ENCODE data around the gene NPM3. TPM values are rescaled to one million over a fixed set of nuclear protein-coding genes. Genes with fewer than 3 reads are reported as not detected.

NPM3 gene
- total and polyA plus RNA-seq, 2 of the 4 experiments (the other 2 are of a cell fraction), result 84.1 to 112 TPM

DNA sequence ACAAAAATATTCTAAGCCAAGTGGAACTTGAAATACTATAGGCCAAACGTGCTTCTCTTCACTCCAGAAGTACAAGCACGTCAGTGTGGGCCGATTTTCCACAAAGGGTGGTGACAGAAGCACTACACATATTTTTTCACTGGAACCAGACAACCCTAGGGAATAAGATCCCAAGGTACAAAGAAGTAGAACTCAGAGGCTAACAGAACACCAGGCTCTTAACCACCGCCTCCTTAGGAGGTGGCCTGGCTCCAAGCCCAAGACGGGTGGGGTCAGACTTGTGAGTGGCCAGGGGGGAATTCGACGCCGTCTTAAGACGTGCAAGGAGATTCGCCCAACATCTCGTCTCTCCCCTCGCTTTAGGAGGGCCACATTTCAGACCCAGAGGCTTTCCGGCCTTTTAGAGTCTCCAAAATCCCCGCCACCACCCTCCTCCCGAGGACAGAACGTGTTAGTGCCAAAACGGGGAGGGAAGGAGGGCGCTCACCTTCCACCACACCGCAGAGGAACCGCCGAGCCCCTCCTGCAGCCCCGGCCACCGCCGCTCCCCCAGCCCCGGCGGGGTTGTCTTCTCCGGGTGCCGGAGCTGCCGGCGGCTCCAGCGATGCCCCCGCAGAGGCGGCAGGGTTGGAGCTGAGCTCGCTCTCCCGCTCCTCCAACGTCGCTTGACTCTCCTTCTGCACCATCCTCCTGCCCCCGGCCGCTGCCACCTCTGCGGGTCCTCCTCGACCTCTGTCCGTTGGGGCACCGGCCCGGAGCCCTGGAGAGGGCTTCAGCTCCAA is 34.3 kb upstream of the NPM3 start:
- Histone ChIP-seq H3K9me1 (ENCODE audit: insufficient read depth, low read length) (peaks cover 10% of the 10 kb centered on the region; the same call in 1 of the 2 replicates), H3K4ac (ENCODE audit: low read depth, low read length) (peak overlapping the region; percentile 97), H2AK5ac (ENCODE audit: low read depth, low read length) (peak overlapping the region; percentile 21), H3K36me3 (ENCODE audit: control insufficient read depth, insufficient read depth, low read length) (peaks cover 2% of the 10 kb centered on the region), H3K14ac (replicated peaks; ENCODE audit: low read depth, low read length) (peak overlapping the region; percentile 89), H3K4me3 (ENCODE audit: insufficient read depth, low read depth, low read length) (peak overlapping the region; percentile 70), H3K9ac (ENCODE audit: low read depth, low read length) (peak overlapping the region; percentile 95), H3K56ac (ENCODE audit: extremely low read depth, insufficient read depth, low read length) (peak overlapping the region; percentile 65), H3K27me3 (ENCODE audit: control insufficient read depth, insufficient read depth, low read length) (no peaks in the 10 kb centered on the region), H3K18ac (ENCODE audit: low read depth, low read length) (no peak overlapping the region; the same call in 1 of the 2 replicates), H2AFZ (replicated peaks; ENCODE audit: low read length, poor library complexity) (peak overlapping the region; percentile 78), H4K91ac (ENCODE audit: insufficient read depth, low read depth, low read length) (peak overlapping the region; percentile 97; the same call in 1 of the 2 replicates), H2BK5ac (ENCODE audit: low read depth, low read length, poor library complexity, severe bottlenecking) (peak overlapping the region; percentile 83), H4K5ac (ENCODE audit: low read depth, low read length) (peak overlapping the region; percentile 38; the same call in 1 of the 2 replicates), H4K8ac (ENCODE audit: low read depth in 2 of 2, low read length in 2 of 2) (peak overlapping the region; percentile 18 to 49; a peak in 1 of 4 replicates), H2BK120ac (ENCODE audit: low read depth, low read length) (no peak overlapping the region), H2AK9ac (replicated peaks; ENCODE audit: low read depth, low read length, poor library complexity) (peak overlapping the region; percentile 100), H3K4me2 (ENCODE audit: low read depth, low read length) (peak overlapping the region; percentile 90), H3K23ac (ENCODE audit: low read depth, low read length) (peak overlapping the region; percentile 64), H3K79me1 (ENCODE audit: low read depth in 1 of 2, low read length in 2 of 2) (peaks cover 0 to 18% of the 10 kb centered on the region in 2 experiments; a peak in 3 of 4 replicates), H3K27ac (ENCODE audit: insufficient read depth, low read length) (peak overlapping the region; percentile 90), H3K9me3 (ENCODE audit: control insufficient read depth, insufficient read depth, low read length) (no peaks in the 10 kb centered on the region), H2BK15ac (ENCODE audit: low read depth, low read length) (no peak overlapping the region), H3K4me1 (ENCODE audit: control insufficient read depth, insufficient read depth, low read length) (peaks cover 6% of the 10 kb centered on the region), H4K20me1 (ENCODE audit: insufficient read depth, low read length) (peaks cover 56% of the 10 kb centered on the region), H2BK20ac (ENCODE audit: low read depth, low read length) (no peak overlapping the region)
- dilution Hi-C loops (cut with HindIII; ENCODE audit: low sequenced_read_pairs, unreplicated experiment), result no loop called here
- TF ChIP-seq MAFK (IDR thresholded peaks at IDR 0.05; ENCODE audit: low read depth, low read length) (no peak), RAD21 (IDR thresholded peaks at IDR 0.05; ENCODE audit: low read length) (no peak), CHD1 (IDR thresholded peaks at IDR 0.05; ENCODE audit: low read depth, low read length) (no peak), MXI1 (IDR thresholded peaks at IDR 0.05; ENCODE audit: borderline replicate concordance, low read depth, low read length) (peak; percentile 63; the same call in 1 of the 2 replicates), RFX5 (IDR thresholded peaks at IDR 0.05; ENCODE audit: low read depth, low read length) (no peak), FOS (IDR thresholded peaks at IDR 0.05; ENCODE audit: low read depth, low read length) (no peak), NFE2L2 (IDR thresholded peaks at IDR 0.05; ENCODE audit: low read depth, low read length) (no peak), POLR2A (IDR thresholded peaks at IDR 0.05; ENCODE audit: low read depth, low read length) (peak; percentile 37; the same call in 1 of the 2 replicates), MAZ (IDR thresholded peaks at IDR 0.05; ENCODE audit: borderline replicate concordance, low read depth, low read length) (peak; percentile 79; the same call in 1 of the 2 replicates)
- TF ChIP-seq, protein P1, sequence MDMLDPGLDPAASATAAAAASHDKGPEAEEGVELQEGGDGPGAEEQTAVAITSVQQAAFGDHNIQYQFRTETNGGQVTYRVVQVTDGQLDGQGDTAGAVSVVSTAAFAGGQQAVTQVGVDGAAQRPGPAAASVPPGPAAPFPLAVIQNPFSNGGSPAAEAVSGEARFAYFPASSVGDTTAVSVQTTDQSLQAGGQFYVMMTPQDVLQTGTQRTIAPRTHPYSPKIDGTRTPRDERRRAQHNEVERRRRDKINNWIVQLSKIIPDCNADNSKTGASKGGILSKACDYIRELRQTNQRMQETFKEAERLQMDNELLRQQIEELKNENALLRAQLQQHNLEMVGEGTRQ (IDR thresholded peaks at IDR 0.05; ENCODE audit: low read depth, low read length), result no peak
- TF ChIP-seq, protein P2, sequence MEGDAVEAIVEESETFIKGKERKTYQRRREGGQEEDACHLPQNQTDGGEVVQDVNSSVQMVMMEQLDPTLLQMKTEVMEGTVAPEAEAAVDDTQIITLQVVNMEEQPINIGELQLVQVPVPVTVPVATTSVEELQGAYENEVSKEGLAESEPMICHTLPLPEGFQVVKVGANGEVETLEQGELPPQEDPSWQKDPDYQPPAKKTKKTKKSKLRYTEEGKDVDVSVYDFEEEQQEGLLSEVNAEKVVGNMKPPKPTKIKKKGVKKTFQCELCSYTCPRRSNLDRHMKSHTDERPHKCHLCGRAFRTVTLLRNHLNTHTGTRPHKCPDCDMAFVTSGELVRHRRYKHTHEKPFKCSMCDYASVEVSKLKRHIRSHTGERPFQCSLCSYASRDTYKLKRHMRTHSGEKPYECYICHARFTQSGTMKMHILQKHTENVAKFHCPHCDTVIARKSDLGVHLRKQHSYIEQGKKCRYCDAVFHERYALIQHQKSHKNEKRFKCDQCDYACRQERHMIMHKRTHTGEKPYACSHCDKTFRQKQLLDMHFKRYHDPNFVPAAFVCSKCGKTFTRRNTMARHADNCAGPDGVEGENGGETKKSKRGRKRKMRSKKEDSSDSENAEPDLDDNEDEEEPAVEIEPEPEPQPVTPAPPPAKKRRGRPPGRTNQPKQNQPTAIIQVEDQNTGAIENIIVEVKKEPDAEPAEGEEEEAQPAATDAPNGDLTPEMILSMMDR (conservative IDR thresholded peaks at IDR 0.05; ENCODE audit: low read depth, low read length), result no peak
- intact Hi-C loops (cut with micrococcal nuclease), result no loop called here
- in situ Hi-C loops (cut with MboI; ENCODE audit: low sequenced_read_pairs), result loop anchor here (25.0 kb wide), 1 partner anchor 880 kb away; no protein-coding TSS in a partner anchor
- CTCF ChIA-PET, result no interaction called here
- POLR2A ChIA-PET (ENCODE audit: unreplicated experiment), result interaction anchor here (0.7 kb wide), 2 partner anchors 229 to 1634 kb away, joined by 3 to 8 read pairs; partner anchors contain the start of genes DPCD and POLL
- BruUV-seq (replicated peaks), result no TSS peak
- DNase-seq (peak; percentile 95), ATAC-seq (ENCODE audit: low read depth) (peak; percentile 38)
- 2% methylated on average over 15 of the region's 44 CpGs; no CpG with 5 or more reads in 1 of the 2 experiments for WGBS, 2 experiments (ENCODE audit: extremely low coverage in 2 of 2, insufficient read length in 1 of 2)
